SU-DHL-6 (cell line): ENCODE data around the gene SERPINB8.

Experiments
- H2AFZ ChIP-seq: fragments of 200-600 bp; sonication (generic); 2 replicates; pipeline ENCODE4 v1.6.1; 2014; ENCODE audit warnings: low read depth, mild to moderate bottlenecking, moderate library complexity, mixed read lengths, antibody characterized with exemption, low read length; ENCODE audit not compliant: severe bottlenecking
- H3F3A ChIP-seq: fragments of 200-600 bp; shearing (Covaris generic); 2 replicates; pipeline ENCODE4 v1.6.0; 2016; ENCODE audit warnings: antibody characterized with exemption, mild to moderate bottlenecking; ENCODE audit not compliant: insufficient read depth
- H3K27ac ChIP-seq: fragments of 200-600 bp; sonication (generic); 2 replicates; pipeline ENCODE4 v1.5.1; 2016; ENCODE audit warnings: low read depth, mild to moderate bottlenecking, low read length, moderate library complexity, mixed read lengths
- H3K27me3 ChIP-seq: fragments of 200-600 bp; sonication (generic), shearing (Covaris generic); 2 replicates; pipeline ENCODE4 v1.6.0; 2014; ENCODE audit warnings: mild to moderate bottlenecking, low read length
- H3K36me3 ChIP-seq: fragments of 200-600 bp; sonication (generic); 2 replicates; pipeline ENCODE4 v1.6.1; 2014; ENCODE audit warnings: mild to moderate bottlenecking, low read length, mixed read lengths
- H3K4me2 ChIP-seq: fragments of 300-600, 200-600 bp; shearing (Covaris generic), sonication (generic); 2 replicates; pipeline ENCODE4 v1.6.0; 2014; ENCODE audit warnings: low read length, low read depth, mild to moderate bottlenecking; ENCODE audit not compliant: poor library complexity, severe bottlenecking
- H3K4me3 ChIP-seq: fragments of 200-600 bp; sonication (generic); 2 replicates; pipeline ENCODE4 v1.5.1; 2014; ENCODE audit warnings: antibody characterized with exemption, low read length, mild to moderate bottlenecking, mixed read lengths; ENCODE audit not compliant: insufficient read depth, poor library complexity, severe bottlenecking
- H3K79me2 ChIP-seq: fragments of 200-600 bp; sonication (generic); 2 replicates; pipeline ENCODE4 v1.6.1; 2014; ENCODE audit warnings: mild to moderate bottlenecking, low read length, moderate library complexity; ENCODE audit not compliant: insufficient read depth
- H3K9ac ChIP-seq: fragments of 200-600 bp; sonication (generic); 2 replicates; pipeline ENCODE4 v1.7.0; 2014; ENCODE audit warnings: mild to moderate bottlenecking, low read length
- H3K9me2 ChIP-seq: fragments of 200-600 bp; sonication (generic); replicated peaks from 2 replicates; pipeline ENCODE4 v1.6.1; 2014; ENCODE audit warnings: low read length; ENCODE audit not compliant: insufficient read depth
- H3K9me3 ChIP-seq: fragments of 200-600 bp; sonication (generic); 2 replicates; pipeline ENCODE4 v1.6.1; 2014; ENCODE audit warnings: low read length, mixed read lengths; ENCODE audit not compliant: insufficient read depth
- H4K20me1 ChIP-seq: fragments of 200-600 bp; sonication (generic); 2 replicates; pipeline ENCODE4 v1.6.1; 2014; ENCODE audit warnings: low read depth, mild to moderate bottlenecking, antibody characterized with exemption, low read length, moderate library complexity, mixed read lengths
- CTCF ChIP-seq: fragments of 200-600 bp; sonication (generic); IDR thresholded peaks from one replicate; pipeline ENCODE4 v1.5.1; 2017; ENCODE audit warnings: antibody characterized with exemption, mild to moderate bottlenecking, low read length, moderate library complexity; ENCODE audit not compliant: insufficient read depth, poor library complexity, severe bottlenecking
- EZH2phosphoT487 ChIP-seq: fragments of 200-600 bp; sonication (generic), shearing (Covaris generic); conservative IDR thresholded peaks from 2 replicates; pipeline ENCODE4 v1.6.1; 2018; ENCODE audit warnings: mild to moderate bottlenecking, antibody characterized with exemption, low read length, moderate library complexity, mixed read lengths

The SERPINB8 gene

GRCh38 chr18:63979409-63979920 lies 9.6 kb downstream of the SERPINB8 start:
- H4K20me1 ChIP-seq, result no peaks in the 10 kb centered on the region
- H3F3A ChIP-seq, result no peaks in the 10 kb centered on the region
- H3K27ac ChIP-seq, result no peak overlapping the region
- H3K9me2 ChIP-seq, result no peaks in the 10 kb centered on the region
- H3K79me2 ChIP-seq, result no peaks in the 10 kb centered on the region
- H3K4me2 ChIP-seq, result no peak overlapping the region
- TF ChIP-seq EZH2phosphoT487 (no peak), CTCF (peak; percentile 89)
- H2AFZ ChIP-seq, result no peak overlapping the region
- no peak overlapping the region for H3K4me3 ChIP-seq
- H3K9ac ChIP-seq, result no peak overlapping the region
- no peaks in the 10 kb centered on the region for H3K9me3 ChIP-seq
- H3K27me3 ChIP-seq, result no peaks in the 10 kb centered on the region
- no peaks in the 10 kb centered on the region for H3K36me3 ChIP-seq

GRCh38 chr18:63980027-63980426 lies 10.1 kb downstream of the SERPINB8 start:
- no peak for TF ChIP-seq EZH2phosphoT487
- no peak for TF ChIP-seq CTCF
- Histone ChIP-seq H3K79me2 (no peaks in the 10 kb centered on the region), H3K9me2 (no peaks in the 10 kb centered on the region), H3K4me3 (no peak overlapping the region), H3K4me2 (no peak overlapping the region), H3K27me3 (no peaks in the 10 kb centered on the region), H3K27ac (no peak overlapping the region), H3K9me3 (no peaks in the 10 kb centered on the region), H3K9ac (no peak overlapping the region), H3F3A (no peaks in the 10 kb centered on the region), H4K20me1 (no peaks in the 10 kb centered on the region), H3K36me3 (no peaks in the 10 kb centered on the region), H2AFZ (no peak overlapping the region)

- no peaks in the 10 kb centered on the region for H3K9me3 ChIP-seq
- no peak overlapping the region for H3K4me3 ChIP-seq
- TF ChIP-seq CTCF, result no peak
- TF ChIP-seq EZH2phosphoT487, result no peak
- H3K4me2 ChIP-seq, result no peak overlapping the region
- H3K36me3 ChIP-seq, result no peaks in the 10 kb centered on the region
- no peaks in the 10 kb centered on the region for H3K9me2 ChIP-seq
- H3K27ac ChIP-seq, result no peak overlapping the region
- no peaks in the 10 kb centered on the region for H3F3A ChIP-seq
- H3K79me2 ChIP-seq, result no peaks in the 10 kb centered on the region
- H2AFZ ChIP-seq, result no peak overlapping the region
- H3K9ac ChIP-seq, result no peak overlapping the region
- no peaks in the 10 kb centered on the region for H3K27me3 ChIP-seq
- H4K20me1 ChIP-seq, result no peaks in the 10 kb centered on the region
Observed at GRCh38 chr18:63980896-63981460, 11.1 kb downstream of the SERPINB8 start.

DNA sequence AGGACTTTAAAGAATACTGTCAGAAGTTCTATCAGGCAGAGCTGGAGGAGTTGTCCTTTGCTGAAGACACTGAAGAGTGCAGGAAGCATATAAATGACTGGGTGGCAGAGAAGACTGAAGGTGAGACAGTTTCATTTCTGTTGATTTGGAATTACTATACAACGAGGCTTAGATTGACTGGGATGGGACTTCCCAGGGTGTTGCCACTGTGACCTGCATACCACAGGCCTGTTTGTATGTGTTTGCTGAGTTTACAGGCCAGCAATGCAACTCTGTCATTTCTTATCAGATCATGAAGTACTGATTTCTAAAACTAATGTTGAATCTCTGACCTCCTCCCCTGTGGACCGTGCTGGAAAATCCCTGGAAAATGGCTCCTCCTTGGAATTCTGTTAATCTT lies 11.8 kb downstream of the SERPINB8 start:
- H3K27ac ChIP-seq, result no peak overlapping the region
- H3K79me2 ChIP-seq, result no peaks in the 10 kb centered on the region
- no peak for TF ChIP-seq CTCF
- no peak for TF ChIP-seq EZH2phosphoT487
- no peak overlapping the region for H3K4me3 ChIP-seq
- H3K36me3 ChIP-seq, result no peaks in the 10 kb centered on the region
- H3K9ac ChIP-seq, result no peak overlapping the region
- H3K4me2 ChIP-seq, result no peak overlapping the region
- no peaks in the 10 kb centered on the region for H3F3A ChIP-seq
- no peaks in the 10 kb centered on the region for H3K9me2 ChIP-seq
- H3K9me3 ChIP-seq, result no peaks in the 10 kb centered on the region
- H4K20me1 ChIP-seq, result no peaks in the 10 kb centered on the region
- no peak overlapping the region for H2AFZ ChIP-seq
- no peaks in the 10 kb centered on the region for H3K27me3 ChIP-seq
